Upper lobe of left lung (tissue), 6 donors: ENCODE results near the gene PTPRF. TPM values are rescaled to one million over a fixed set of nuclear protein-coding genes. Genes with fewer than 3 reads are reported as not detected.

Source experiments
- ATAC-seq, 2 donors: fragments of 200-7000 bp; cut with Tn5 transposase; one replicate each; pipeline ENCODE4 v1.9.1; 2022; ENCODE audit warnings: mild to moderate bottlenecking in 2 of 2, moderate library complexity in 2 of 2; ENCODE audit not compliant: low FRiP score in 2 of 2
- DNase-seq, 2 donors: peaks; one replicate each; pipeline ENCODE4 v3.0.0-alpha.2; 2019 to 2020
- H3K27ac ChIP-seq, 4 donors: fragments of 200-600 bp; sonication (generic); one replicate each; pipeline ENCODE4 v1.5.1; 2016 to 2019
- H3K27me3 ChIP-seq, 4 donors: fragments of 200-600 bp; sonication (generic); one replicate each; pipeline ENCODE4 v1.5.1; 2017 to 2019
- H3K36me3 ChIP-seq, 4 donors: fragments of 200-600 bp; sonication (generic); one replicate each; pipeline ENCODE4 v1.5.1; 2016 to 2019
- H3K4me1 ChIP-seq, 4 donors: fragments of 200-600 bp; sonication (generic); one replicate each; pipeline ENCODE4 v1.5.1; 2018 to 2019
- H3K4me3 ChIP-seq, 4 donors: fragments of 200-600 bp; sonication (generic); one replicate each; pipeline ENCODE4 v1.5.1; 2017 to 2019; ENCODE audit warnings: mild to moderate bottlenecking in 2 of 4, moderate library complexity in 1 of 4
- H3K9me3 ChIP-seq, 4 donors: fragments of 200-600 bp; sonication (generic); one replicate each; pipeline ENCODE4 v1.5.1; 2018 to 2019
- EP300 ChIP-seq, 4 donors: sonication (generic); formaldehyde crosslinking; IDR thresholded peaks; one replicate each; pipeline ENCODE4 v1.5.1; 2017; ENCODE audit warnings: antibody characterized with exemption in 4 of 4, control low read depth in 2 of 4
- POLR2A ChIP-seq, 4 donors: fragments of 450-650 bp; IDR thresholded peaks; one replicate each; pipeline ENCODE4 v1.5.1; 2016 to 2017; ENCODE audit warnings: antibody characterized with exemption in 4 of 4, mild to moderate bottlenecking in 2 of 4
- POLR2AphosphoS5 ChIP-seq, 2 donors: sonication (generic); formaldehyde crosslinking; IDR thresholded peaks; one replicate each; pipeline ENCODE4 v1.5.1; 2017; ENCODE audit warnings: antibody characterized with exemption in 2 of 2
- WGBS, 2 donors: methylation state at CpG; one replicate each; pipeline ENCODE4 v1.1.5; 2017 to 2018; 5-methylcytosine and 5-hydroxymethylcytosine counted together
- total RNA-seq, 6 donors: library from RNA; depleted of rRNA in 4 of 6; stranded (reverse); fragments of >200 nt in 4 of 6; gene quantifications; one replicate each; pipeline versions ENCODE4 v1.1.0 to v1.2.1, GENCODE V29; 2016 to 2021
- TF ChIP-seq, protein P1 (sequence below), 6 experiments: fragments of 450-650 bp in 4 of 6; fragments of 200-600 bp in 2 of 6; sonication (generic) in 2 of 6; IDR thresholded peaks; one replicate each; pipeline ENCODE4 v1.5.1; 2016 to 2019; ENCODE audit warnings: antibody characterized with exemption in 6 of 6
- donor health status: DM: no; HTN: no; CAD: no; lungs with moderate emphysema.
- donor health status: DM: no; HTN: yes; CAD: no; lungs with severe emphysema.

The PTPRF gene
- total RNA-seq, 6 donors from 2014 or later, result 133 to 201 (median 171) TPM

- peaks cover 0 to 47% (median 23%) of the 10 kb centered on the region in 4 donors for H3K36me3 ChIP-seq
- H3K4me3 ChIP-seq, result no peak overlapping the region
- DNase-seq (no peak), ATAC-seq (no peak)
- H3K27ac ChIP-seq, result no peak overlapping the region
- H3K27me3 ChIP-seq, result no peaks in the 10 kb centered on the region
- H3K9me3 ChIP-seq, result no peaks in the 10 kb centered on the region
- TF ChIP-seq POLR2AphosphoS5 (IDR thresholded peaks at IDR 0.05) (no peak), POLR2A (IDR thresholded peaks at IDR 0.05) (no peak), EP300 (IDR thresholded peaks at IDR 0.05) (no peak)
- TF ChIP-seq, protein P1, sequence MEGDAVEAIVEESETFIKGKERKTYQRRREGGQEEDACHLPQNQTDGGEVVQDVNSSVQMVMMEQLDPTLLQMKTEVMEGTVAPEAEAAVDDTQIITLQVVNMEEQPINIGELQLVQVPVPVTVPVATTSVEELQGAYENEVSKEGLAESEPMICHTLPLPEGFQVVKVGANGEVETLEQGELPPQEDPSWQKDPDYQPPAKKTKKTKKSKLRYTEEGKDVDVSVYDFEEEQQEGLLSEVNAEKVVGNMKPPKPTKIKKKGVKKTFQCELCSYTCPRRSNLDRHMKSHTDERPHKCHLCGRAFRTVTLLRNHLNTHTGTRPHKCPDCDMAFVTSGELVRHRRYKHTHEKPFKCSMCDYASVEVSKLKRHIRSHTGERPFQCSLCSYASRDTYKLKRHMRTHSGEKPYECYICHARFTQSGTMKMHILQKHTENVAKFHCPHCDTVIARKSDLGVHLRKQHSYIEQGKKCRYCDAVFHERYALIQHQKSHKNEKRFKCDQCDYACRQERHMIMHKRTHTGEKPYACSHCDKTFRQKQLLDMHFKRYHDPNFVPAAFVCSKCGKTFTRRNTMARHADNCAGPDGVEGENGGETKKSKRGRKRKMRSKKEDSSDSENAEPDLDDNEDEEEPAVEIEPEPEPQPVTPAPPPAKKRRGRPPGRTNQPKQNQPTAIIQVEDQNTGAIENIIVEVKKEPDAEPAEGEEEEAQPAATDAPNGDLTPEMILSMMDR (IDR thresholded peaks at IDR 0.05), result no peak
- no peaks in the 10 kb centered on the region for H3K4me1 ChIP-seq
- WGBS, 2 donors, result 90 to 100% methylated on average over 9 to 10 of the region's 11 CpGs
Measured at GRCh38 chr1:43592051-43592665, 61.5 kb downstream of the PTPRF start.

GRCh38 chr1:43592974-43593683 lies 62.4 kb downstream of the PTPRF start:
- no peak for ATAC-seq
- no peaks in the 10 kb centered on the region for H3K4me1 ChIP-seq

DNA sequence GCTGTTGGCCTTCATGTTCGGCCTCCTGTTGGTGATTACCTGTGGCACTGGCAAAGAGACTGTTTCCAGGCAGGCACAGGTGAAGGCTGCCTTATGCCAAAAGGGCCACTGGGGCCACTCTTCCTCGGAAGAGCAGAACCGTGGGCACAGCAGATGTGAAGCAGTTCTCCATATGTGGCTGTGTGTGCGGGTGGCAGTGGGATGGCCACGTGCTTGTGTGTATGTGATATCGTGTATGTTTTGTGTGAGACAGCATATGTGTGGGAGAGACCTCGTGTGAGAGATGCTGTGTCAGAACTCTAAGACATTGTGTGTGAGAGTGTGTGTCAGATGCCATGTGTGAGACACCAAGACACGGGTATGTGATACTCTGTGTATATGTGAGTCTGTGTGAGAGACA lies 65.9 kb downstream of the PTPRF start:
- no peak for ATAC-seq
- WGBS, 2 donors, result 83 to 87% methylated on average over 7 to 8 of the region's 8 CpGs
- TF ChIP-seq POLR2AphosphoS5 (IDR thresholded peaks at IDR 0.05), result no peak
- TF ChIP-seq EP300 (IDR thresholded peaks at IDR 0.05), result no peak
- TF ChIP-seq, protein P1 (IDR thresholded peaks at IDR 0.05), result no peak
- no peak for TF ChIP-seq POLR2A (IDR thresholded peaks at IDR 0.05)
- Histone ChIP-seq H3K9me3 (no peaks in the 10 kb centered on the region), H3K27ac (no peak overlapping the region), H3K27me3 (no peaks in the 10 kb centered on the region), H3K4me1 (peaks cover 0 to 2% (median 0%) of the 10 kb centered on the region in 4 donors), H3K36me3 (peaks cover 0 to 38% (median 15%) of the 10 kb centered on the region in 4 donors), H3K4me3 (no peak overlapping the region)
- no peak for DNase-seq

More at GRCh38 chr1:43592974-43593683, 62.4 kb downstream of the PTPRF start:
- 88 to 92% methylated on average over 4 to 15 of the region's 16 CpGs for WGBS, 2 donors
- Histone ChIP-seq H3K4me3 (no peak overlapping the region), H3K27ac (no peak overlapping the region), H3K36me3 (peaks cover 0 to 52% (median 26%) of the 10 kb centered on the region in 4 donors), H3K9me3 (no peaks in the 10 kb centered on the region), H3K27me3 (no peaks in the 10 kb centered on the region)
- no peak for DNase-seq
- TF ChIP-seq POLR2A (IDR thresholded peaks at IDR 0.05) (no peak), POLR2AphosphoS5 (IDR thresholded peaks at IDR 0.05) (no peak), EP300 (IDR thresholded peaks at IDR 0.05) (no peak)
- TF ChIP-seq, protein P1 (IDR thresholded peaks at IDR 0.05), result no peak

GRCh38 chr1:43597028-43597427 lies 66.3 kb downstream of the PTPRF start:
- Histone ChIP-seq H3K27me3 (no peaks in the 10 kb centered on the region), H3K9me3 (no peaks in the 10 kb centered on the region), H3K4me3 (no peak overlapping the region), H3K27ac (no peak overlapping the region), H3K4me1 (peaks cover 0 to 2% (median 0%) of the 10 kb centered on the region in 4 donors), H3K36me3 (peaks cover 0 to 33% (median 13%) of the 10 kb centered on the region in 4 donors)
- ATAC-seq (no peak), DNase-seq (no peak)
- TF ChIP-seq, protein P1 (IDR thresholded peaks at IDR 0.05), result no peak
- TF ChIP-seq POLR2A (IDR thresholded peaks at IDR 0.05) (no peak), EP300 (IDR thresholded peaks at IDR 0.05) (no peak), POLR2AphosphoS5 (IDR thresholded peaks at IDR 0.05) (no peak)
- WGBS, 2 donors, result 84 to 94% methylated on average over 5 of the region's 5 CpGs
